NCI-H1930 (cell line): Measurements from ENCODE around the gene TBC1D7.

ENCODE experiments used
- DNase-seq, 2 experiments: peaks; one replicate each; lab custom pipeline; 2025; lab: John Stamatoyannopoulos, UW

TBC1D7 gene

GRCh38 chr6:13328076-13328874 is at the start of gene TBC1D7:
Gene TBC1D7, minus strand, starts transcription at chr6:13328537. Its CDS starts 1,639 bp downstream, at chr6:13326898.
- DNase-seq, result peak; percentile 78 to 85

DNA sequence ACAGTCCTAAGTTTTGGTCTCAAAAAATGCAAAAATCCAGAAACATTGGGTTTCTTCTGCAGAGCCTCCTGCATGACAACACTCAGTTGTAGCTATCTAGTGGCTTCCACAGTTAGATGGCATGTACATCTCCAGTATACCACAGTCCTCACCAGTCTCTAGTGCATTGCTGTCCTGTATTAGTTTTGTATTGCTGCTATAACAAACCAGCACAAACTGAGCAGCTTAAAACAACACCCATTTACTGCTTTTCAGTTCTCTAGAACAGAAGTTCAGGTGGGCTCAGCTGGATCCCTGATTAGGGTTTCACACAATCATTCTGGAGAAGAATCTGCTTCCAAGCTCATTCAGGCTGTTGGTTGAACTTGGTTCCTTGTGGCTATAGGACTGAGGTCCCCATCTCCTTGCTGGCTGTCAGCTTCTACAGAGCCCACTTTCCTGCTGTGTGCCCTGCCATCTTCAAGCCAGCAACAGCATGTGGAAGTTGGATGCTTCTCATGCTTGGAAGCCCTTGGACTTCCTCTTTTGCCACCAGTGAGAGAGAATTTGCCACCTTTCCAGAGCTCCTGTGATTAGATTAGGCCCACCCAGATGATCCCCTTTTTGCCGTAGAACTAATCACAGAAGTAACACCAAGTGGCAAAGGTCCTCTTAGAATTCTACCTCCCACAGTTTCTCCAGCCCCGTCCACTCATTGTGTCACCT is 48.9 kb upstream of the TBC1D7 start:
- no peak for DNase-seq

DNA sequence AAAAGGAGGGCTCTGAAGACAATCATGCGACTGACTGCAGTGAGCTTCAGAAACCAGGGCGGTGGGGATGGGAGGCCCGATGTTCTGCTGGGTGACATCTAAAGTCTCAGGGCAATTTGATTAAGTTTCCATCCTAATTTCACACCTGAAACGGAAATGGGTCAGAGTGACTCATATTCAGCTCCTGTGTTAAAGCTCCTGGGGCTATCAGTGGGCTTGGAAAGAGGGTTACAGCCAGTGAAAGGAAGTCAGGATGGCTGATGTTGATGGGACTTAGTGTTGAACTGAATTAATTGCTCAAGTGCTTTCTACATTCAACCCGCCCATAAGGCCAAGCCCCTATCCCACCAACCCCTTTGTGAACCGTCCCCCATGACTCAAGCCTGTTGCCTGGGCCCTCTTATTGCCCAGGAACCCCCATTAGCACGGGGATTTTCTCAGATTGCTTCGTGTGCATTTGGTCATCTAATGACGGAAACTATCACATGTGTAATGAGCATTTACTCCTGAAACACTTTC is 47.1 kb upstream of the TBC1D7 start:
- no peak for DNase-seq

DNA sequence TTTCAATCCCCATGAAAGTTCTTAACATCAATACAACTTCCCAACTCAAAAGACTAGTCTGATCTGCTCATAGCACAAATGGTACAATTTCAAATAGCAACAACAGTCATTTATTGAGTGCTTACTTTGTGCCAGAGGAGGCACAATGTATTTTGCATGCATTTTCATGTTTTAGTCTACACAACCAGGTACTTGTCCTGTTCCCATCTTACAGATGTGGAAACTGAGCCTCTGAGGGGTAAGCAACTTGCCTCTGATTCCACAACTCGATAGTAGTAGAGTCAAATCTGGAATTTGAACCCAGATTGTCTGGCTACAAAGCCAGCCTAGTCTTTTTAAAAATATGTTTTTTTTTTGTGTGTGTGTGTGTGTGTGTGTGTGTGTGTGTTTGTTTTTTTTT is 45.6 kb upstream of the TBC1D7 start:
- no peak for DNase-seq

GRCh38 chr6:13373488-13373886 is 45.1 kb upstream of the TBC1D7 start:
- no peak for DNase-seq

- no peak for DNase-seq
Measured at GRCh38 chr6:13372688-13373487, 44.6 kb upstream of the TBC1D7 start.

GRCh38 chr6:13372076-13372475 is 43.7 kb upstream of the TBC1D7 start:
- no peak for DNase-seq

DNA sequence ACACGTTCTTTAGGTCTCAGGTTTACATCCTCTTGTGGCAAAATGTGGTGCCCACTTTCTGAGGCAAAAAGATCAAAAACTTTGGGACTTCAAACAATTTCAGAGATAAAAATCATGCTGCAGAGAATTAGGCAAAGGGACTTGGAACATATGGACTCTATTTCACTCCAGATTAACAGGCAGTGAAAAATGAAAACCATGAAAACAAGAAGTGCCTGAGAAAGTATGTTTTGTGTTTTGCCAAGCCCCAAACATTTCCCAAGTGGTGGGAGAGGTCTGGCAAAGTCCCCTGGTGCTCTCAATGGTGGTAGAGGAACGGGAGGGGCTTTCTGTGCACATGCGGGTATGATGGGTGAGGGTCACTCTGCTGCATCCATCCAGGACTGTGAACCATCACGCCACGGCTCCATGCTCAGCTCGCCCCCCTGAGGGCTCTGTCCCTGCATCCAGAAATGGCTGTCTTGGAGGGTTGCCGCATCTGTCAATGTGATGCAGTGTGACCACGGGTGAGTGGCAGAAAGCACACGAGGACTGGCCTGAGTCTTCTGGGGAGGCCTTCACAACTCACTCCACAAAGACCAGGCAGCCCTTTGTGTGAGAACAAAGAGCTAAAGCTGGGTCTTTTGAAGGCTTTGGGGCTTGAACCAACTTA is 43.2 kb upstream of the TBC1D7 start:
- no peak for DNase-seq

DNA sequence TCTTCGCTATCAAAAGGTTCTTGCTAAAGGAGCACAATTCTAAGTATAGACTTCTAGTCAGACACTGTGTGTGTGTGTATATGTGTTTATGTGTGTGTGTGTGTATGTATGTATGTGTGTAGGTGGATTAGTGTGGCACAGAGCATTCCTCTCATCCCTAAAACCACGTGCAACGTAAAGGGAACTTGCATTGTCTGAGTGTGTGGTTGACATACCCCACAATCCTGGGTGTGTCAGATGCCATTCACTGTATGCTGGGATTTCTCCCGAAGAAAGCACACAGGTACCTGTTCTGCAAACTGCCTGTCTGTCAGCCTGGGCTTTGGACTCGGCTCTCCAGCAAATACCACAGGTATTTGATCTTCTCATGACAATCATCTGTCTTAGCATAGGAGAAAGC is 42.3 kb upstream of the TBC1D7 start:
- no peak for DNase-seq

GRCh38 chr6:13369591-13369990 is 41.3 kb upstream of the TBC1D7 start:
- no peak for DNase-seq

DNA sequence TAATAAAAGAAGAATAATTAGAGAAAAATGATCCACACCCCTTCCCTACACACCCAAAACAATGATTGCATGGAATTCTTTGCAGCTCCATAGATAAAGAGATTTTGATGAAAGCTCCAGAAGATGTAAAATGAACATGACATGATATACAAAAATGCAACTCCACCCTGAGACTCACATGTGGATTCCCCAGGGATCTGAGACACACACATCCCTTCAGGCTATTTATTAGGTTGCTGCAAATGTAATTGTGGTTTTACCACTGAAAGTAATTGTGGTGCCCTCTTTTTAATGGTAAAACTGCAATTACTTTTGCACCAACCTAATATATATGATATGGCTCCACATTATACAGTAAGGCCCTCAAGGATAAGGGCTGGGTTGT is 40.4 kb upstream of the TBC1D7 start:
- DNase-seq, result no peak

DNA sequence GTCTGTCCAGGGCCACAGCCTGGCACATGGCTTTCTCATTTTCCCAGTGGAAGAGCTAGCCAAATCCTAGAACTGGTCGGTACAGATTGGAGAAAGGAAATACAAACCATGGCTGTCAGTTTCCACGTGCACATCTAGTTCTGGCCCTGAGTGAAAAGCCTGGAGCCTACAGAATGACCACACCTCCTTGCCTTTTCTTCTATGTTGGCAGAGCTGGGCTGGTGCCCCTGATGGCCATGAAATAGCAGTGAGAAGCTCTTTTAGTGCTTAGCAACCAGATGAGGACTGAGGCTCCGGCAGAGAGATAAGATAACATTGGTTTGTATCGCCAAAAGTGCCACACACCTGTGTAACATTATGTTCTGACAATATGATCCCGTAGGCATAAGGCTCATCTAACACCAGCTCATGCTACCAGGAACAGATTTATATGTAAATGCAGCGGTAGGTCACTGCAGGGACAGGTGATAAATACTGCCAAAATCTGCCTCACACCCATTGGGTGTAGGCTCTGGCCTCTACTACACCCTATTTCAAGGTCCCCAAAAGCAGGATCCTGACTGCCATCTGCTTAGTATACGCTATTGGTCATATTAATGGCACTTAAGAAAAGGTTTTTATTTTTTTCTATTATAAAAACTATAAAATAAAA is 39.9 kb upstream of the TBC1D7 start:
- DNase-seq, result no peak

- DNase-seq, result no peak
Measured at GRCh38 chr6:13367396-13367795, 39.1 kb upstream of the TBC1D7 start.

- DNase-seq, result no peak
Measured at GRCh38 chr6:13365320-13365719, 37.0 kb upstream of the TBC1D7 start.

GRCh38 chr6:13364842-13365241 is 36.5 kb upstream of the TBC1D7 start:
- no peak for DNase-seq

- DNase-seq, result no peak
Measured at GRCh38 chr6:13362412-13362811, 34.1 kb upstream of the TBC1D7 start.

- DNase-seq, result no peak
Measured at GRCh38 chr6:13360671-13361540, 32.6 kb upstream of the TBC1D7 start.

- no peak for DNase-seq
Measured at GRCh38 chr6:13359287-13359686, 30.9 kb upstream of the TBC1D7 start.

- DNase-seq, result no peak
Measured at GRCh38 chr6:13358511-13358910, 30.2 kb upstream of the TBC1D7 start.

DNA sequence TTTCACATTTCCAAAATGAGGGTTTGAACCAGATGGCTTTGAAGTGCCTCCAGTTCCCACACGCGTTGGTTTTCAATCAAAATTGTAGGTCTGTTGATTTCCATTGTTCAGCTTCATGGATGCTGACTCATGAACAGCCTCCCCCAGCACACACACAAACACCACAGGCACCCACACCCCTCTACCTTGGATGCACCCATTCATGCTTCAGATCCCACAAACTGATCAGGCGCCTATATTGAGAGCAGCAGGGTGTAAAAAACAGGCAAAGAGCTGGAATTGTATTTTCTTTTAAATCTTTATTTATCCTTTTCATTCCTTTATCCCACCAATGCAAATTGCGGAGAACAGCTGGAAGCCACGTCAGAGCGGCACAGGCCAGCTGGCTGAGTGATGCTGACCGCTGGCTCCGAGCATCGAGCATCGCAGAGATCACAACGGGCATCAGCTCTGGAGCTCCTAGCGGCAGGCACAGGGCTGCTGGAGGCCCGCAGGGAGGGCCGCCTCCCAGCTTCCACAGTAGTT is 29.3 kb upstream of the TBC1D7 start:
- no peak for DNase-seq
